HEK293T (cell line): ENCODE results near the gene STIM1.

ENCODE experiments used
- CTCF ChIA-PET: fragments of 350-600 bp; formaldehyde crosslinking; extraction: SDS; loops from one replicate; lab custom pipeline; 2021; ENCODE audit warnings: antibody characterized with exemption, inconsistent platforms; lab: Yijun Ruan, JAX
- POLR2A ChIA-PET: fragments of 350-600 bp; formaldehyde crosslinking; extraction: SDS; loops from one replicate; lab custom pipeline; 2020; ENCODE audit warnings: antibody characterized with exemption, inconsistent platforms; lab: Yijun Ruan, JAX
- DNase-seq: peaks from one replicate; pipeline ENCODE4 v3.0.0; 2012; ENCODE audit warnings: mixed read lengths; ENCODE audit errors: extremely low spot score
- ARNT ChIP-seq: fragments of 450-650 bp; IDR thresholded peaks from 2 replicates; pipeline ENCODE4 v1.6.1; 2017; ENCODE audit warnings: mild to moderate bottlenecking
- BHLHE40 ChIP-seq: fragments of 450-650 bp; IDR thresholded peaks from 2 replicates; pipeline ENCODE4 v1.6.1; 2016; ENCODE audit warnings: mild to moderate bottlenecking, moderate library complexity, borderline replicate concordance
- CTBP1 ChIP-seq: fragments of 450-650 bp; IDR thresholded peaks from 2 replicates; pipeline ENCODE4 v1.6.1; 2016; ENCODE audit warnings: borderline replicate concordance
- FOXA1 ChIP-seq: fragments of 450-650 bp; IDR thresholded peaks from 2 replicates; pipeline ENCODE4 v1.6.1; 2016; ENCODE audit warnings: mild to moderate bottlenecking
- FOXK2 ChIP-seq: fragments of 450-650 bp; IDR thresholded peaks from 2 replicates; pipeline ENCODE4 v1.6.1; 2016; ENCODE audit warnings: mild to moderate bottlenecking
- FOXM1 ChIP-seq: fragments of 450-650 bp; IDR thresholded peaks from 2 replicates; pipeline ENCODE4 v1.6.1; 2017; ENCODE audit warnings: mild to moderate bottlenecking, borderline replicate concordance
- HDGF ChIP-seq: fragments of 450-650 bp; IDR thresholded peaks from 2 replicates; pipeline ENCODE4 v1.6.1; 2017; ENCODE audit warnings: antibody characterized with exemption, borderline replicate concordance
- L3MBTL2 ChIP-seq: fragments of 450-650 bp; conservative IDR thresholded peaks from 2 replicates; pipeline ENCODE4 v1.6.1; 2016; ENCODE audit warnings: mild to moderate bottlenecking
- LEF1 ChIP-seq: fragments of 450-650 bp; IDR thresholded peaks from 2 replicates; pipeline ENCODE4 v1.6.1; 2017; ENCODE audit warnings: mild to moderate bottlenecking, borderline replicate concordance
- NFRKB ChIP-seq: fragments of 450-650 bp; IDR thresholded peaks from 2 replicates; pipeline ENCODE4 v1.6.1; 2016; ENCODE audit warnings: mild to moderate bottlenecking, moderate library complexity
- SP1 ChIP-seq: fragments of 450-650 bp; IDR thresholded peaks from 2 replicates; pipeline ENCODE4 v1.6.1; 2017
- SUZ12 ChIP-seq: fragments of 450-650 bp; IDR thresholded peaks from 2 replicates; pipeline ENCODE4 v1.6.1; 2016; ENCODE audit warnings: mild to moderate bottlenecking
- TARDBP ChIP-seq: fragments of 450-650 bp; IDR thresholded peaks from 2 replicates; pipeline ENCODE4 v1.6.1; 2016
- ZNF384 ChIP-seq: fragments of 450-650 bp; IDR thresholded peaks from 2 replicates; pipeline ENCODE4 v1.6.1; 2016
- TF ChIP-seq, protein P1 (sequence below): fragments of 450-650 bp; IDR thresholded peaks from 2 replicates; pipeline ENCODE4 v1.6.1; 2016

STIM1 gene

GRCh38 chr11:3832816-3833215 lies 22.6 kb upstream of the STIM1 start:
- ChIA-PET POLR2A (no interaction called here), CTCF (interaction anchor here (0.7 kb wide), 1 partner anchor 321 kb away, joined by 3 read pairs; no protein-coding TSS in a partner anchor)
- DNase-seq, result no peak
- TF ChIP-seq, protein P1, sequence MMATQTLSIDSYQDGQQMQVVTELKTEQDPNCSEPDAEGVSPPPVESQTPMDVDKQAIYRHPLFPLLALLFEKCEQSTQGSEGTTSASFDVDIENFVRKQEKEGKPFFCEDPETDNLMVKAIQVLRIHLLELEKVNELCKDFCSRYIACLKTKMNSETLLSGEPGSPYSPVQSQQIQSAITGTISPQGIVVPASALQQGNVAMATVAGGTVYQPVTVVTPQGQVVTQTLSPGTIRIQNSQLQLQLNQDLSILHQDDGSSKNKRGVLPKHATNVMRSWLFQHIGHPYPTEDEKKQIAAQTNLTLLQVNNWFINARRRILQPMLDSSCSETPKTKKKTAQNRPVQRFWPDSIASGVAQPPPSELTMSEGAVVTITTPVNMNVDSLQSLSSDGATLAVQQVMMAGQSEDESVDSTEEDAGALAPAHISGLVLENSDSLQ, result no peak
- no peak for TF ChIP-seq ARNT

DNA sequence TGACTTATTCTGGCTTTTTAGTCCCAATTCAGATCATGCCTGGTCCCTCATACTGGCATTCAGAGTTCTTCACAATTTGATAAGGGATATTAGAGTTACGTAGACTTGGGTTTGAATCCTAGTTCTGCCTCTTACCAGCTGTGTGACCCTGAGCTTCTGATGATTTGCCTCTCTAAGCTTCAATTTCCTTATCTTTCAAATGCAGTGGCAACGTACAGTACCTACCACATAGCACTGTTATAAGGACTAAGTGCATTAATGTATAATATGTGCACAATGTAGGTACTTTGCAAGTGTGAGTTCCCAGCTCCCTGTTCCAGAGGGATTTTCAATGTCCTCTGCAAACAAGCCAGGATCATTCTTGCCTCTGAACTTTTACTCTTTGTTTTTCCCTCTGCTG lies 22.0 kb upstream of the STIM1 start:
- no peak for DNase-seq
- TF ChIP-seq L3MBTL2 (no peak), BHLHE40 (no peak), SP1 (no peak), FOXM1 (no peak), FOXA1 (no peak), CTBP1 (no peak), ARNT (no peak), LEF1 (no peak), SUZ12 (no peak), NFRKB (no peak), HDGF (no peak), TARDBP (no peak)
- TF ChIP-seq, protein P1, result no peak
- ChIA-PET POLR2A (no interaction called here), CTCF (interaction anchor here (0.6 to 0.7 kb wide), 2 partner anchors 11 to 25 kb away, joined by 3 read pairs; partner anchors contain the start of gene PGAP2)

GRCh38 chr11:3834349-3834663 lies 21.2 kb upstream of the STIM1 start:
- ChIA-PET POLR2A (no interaction called here), CTCF (no interaction called here)
- DNase-seq, result no peak
- no peak for TF ChIP-seq FOXK2
- no peak for TF ChIP-seq TARDBP
- TF ChIP-seq CTBP1, result no peak
- no peak for TF ChIP-seq ARNT
- no peak for TF ChIP-seq LEF1
- TF ChIP-seq, protein P1, result no peak
- no peak for TF ChIP-seq SUZ12
- TF ChIP-seq BHLHE40, result no peak
- no peak for TF ChIP-seq FOXA1
- no peak for TF ChIP-seq FOXM1
- TF ChIP-seq L3MBTL2, result no peak
- TF ChIP-seq HDGF, result no peak

DNA sequence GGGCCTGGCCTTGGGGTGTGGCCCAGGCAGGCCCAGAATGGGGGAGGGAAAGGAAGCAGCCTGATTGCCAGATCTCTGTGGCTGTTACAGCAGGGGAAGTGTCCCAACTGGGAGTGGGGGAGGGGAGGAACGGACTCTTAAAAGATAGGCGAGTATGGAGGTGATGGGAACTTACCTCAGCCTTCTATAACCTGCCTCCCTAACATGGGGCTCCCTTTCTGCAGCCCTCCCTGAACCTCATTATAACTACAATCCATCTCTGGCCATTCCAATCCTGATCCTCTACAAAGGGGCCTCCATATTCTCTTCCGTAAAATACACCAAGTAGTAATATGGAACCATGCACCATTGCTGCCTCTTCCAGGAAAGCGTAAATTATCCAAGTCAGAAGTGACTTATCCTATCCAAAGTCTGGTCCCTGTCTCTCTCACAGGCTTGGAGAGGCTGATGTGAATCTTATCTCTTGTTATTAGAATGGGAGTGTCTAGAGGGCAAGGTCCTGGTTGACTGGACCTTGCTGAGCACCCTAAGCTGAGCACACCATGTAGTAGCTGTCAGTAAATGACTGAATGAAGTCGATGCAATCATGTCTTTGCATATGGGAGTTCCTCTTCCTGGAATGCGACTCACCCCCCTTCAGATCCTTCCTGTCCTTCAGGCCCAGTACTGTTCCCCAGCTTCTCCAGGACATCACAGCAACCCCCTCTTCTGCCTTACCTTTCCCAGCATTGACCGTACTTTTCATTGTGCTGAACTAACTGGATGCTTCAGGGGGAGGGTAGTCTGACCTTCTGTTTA lies 20.6 kb upstream of the STIM1 start:
- CTCF ChIA-PET, result interaction anchor here (1.5 kb wide), 1 partner anchor 15 kb away, joined by 7 read pairs; no protein-coding TSS in a partner anchor
- TF ChIP-seq CTBP1, result no peak
- no peak for TF ChIP-seq LEF1
- TF ChIP-seq NFRKB, result no peak
- TF ChIP-seq FOXM1, result no peak
- TF ChIP-seq, protein P1, result no peak
- no peak for TF ChIP-seq SUZ12
- no peak for TF ChIP-seq ZNF384
- TF ChIP-seq FOXA1, result no peak
- TF ChIP-seq FOXK2, result no peak
- no peak for TF ChIP-seq L3MBTL2
- TF ChIP-seq SP1, result no peak
- TF ChIP-seq TARDBP, result no peak
- no peak for TF ChIP-seq ARNT
- no peak for TF ChIP-seq BHLHE40
- POLR2A ChIA-PET, result no interaction called here
- no peak for DNase-seq

- POLR2A ChIA-PET, result no interaction called here
- CTCF ChIA-PET, result interaction anchor here (1.5 kb wide), 1 partner anchor 14 kb away, joined by 7 read pairs; no protein-coding TSS in a partner anchor
- TF ChIP-seq HDGF (no peak), L3MBTL2 (no peak), FOXM1 (no peak), TARDBP (no peak), LEF1 (no peak), FOXK2 (no peak), ZNF384 (no peak), NFRKB (no peak), ARNT (no peak), FOXA1 (no peak)
- TF ChIP-seq, protein P1, result no peak
- DNase-seq, result no peak
Observed at GRCh38 chr11:3835751-3836150, 19.7 kb upstream of the STIM1 start.
